Tibial artery (tissue), 4 donors: ENCODE results near the gene TLX1.

ENCODE experiments used
- DNase-seq, 2 donors: peaks; one replicate each; pipeline ENCODE4 v3.0.0-alpha.2; 2019
- H3K27ac ChIP-seq, 2 donors: fragments of 200-600 bp; sonication (generic) in 1 of 2; 1 replicate in 1 of 2; 2 replicates in 1 of 2; pipeline ENCODE4 v1.5.1; 2018 to 2019; ENCODE audit warnings: mild to moderate bottlenecking in 1 of 2
- H3K27me3 ChIP-seq, 2 donors: fragments of 200-600 bp; sonication (generic) in 1 of 2; one replicate each; pipeline versions ENCODE4 v1.5.1 to v1.6.0; 2016 to 2019
- H3K36me3 ChIP-seq, 3 donors: fragments of 200-600 bp; sonication (generic) in 2 of 3; one replicate each; pipeline ENCODE4 v1.5.1; 2016 to 2019; ENCODE audit warnings: mild to moderate bottlenecking in 2 of 3
- H3K4me1 ChIP-seq, 4 donors: fragments of 200-600 bp; sonication (generic) in 2 of 4; 1 replicate in 3 of 4; 2 replicates in 1 of 4; pipeline ENCODE4 v1.5.1; 2016 to 2019
- H3K4me3 ChIP-seq, 2 donors: fragments of 200-600 bp; sonication (generic) in 1 of 2; 1 replicate in 1 of 2; 2 replicates in 1 of 2; pipeline ENCODE4 v1.5.1; 2018 to 2019; ENCODE audit warnings: mild to moderate bottlenecking in 2 of 2
- H3K9me3 ChIP-seq, 3 donors: fragments of 200-600 bp; sonication (generic) in 1 of 3; one replicate each; pipeline ENCODE4 v1.5.1; 2016 to 2019
- CTCF ChIP-seq, 2 experiments: fragments of 200-600 bp in 1 of 2; fragments of 450-650 bp in 1 of 2; IDR thresholded peaks; one replicate each; pipeline ENCODE4 v1.5.1; 2017 to 2019; ENCODE audit warnings: antibody characterized with exemption in 2 of 2, mild to moderate bottlenecking in 1 of 2, moderate library complexity in 1 of 2
- intact Hi-C: fragments of 100-400 bp; cut with DNase I; formaldehyde crosslinking; loops from one replicate; pipeline ENCODE4 v1.15.0; 2023; ENCODE audit warnings: low total_unique reads

Gene TLX1

GRCh38 chr10:101140084-101140949 is 9.2 kb downstream of the TLX1 start:
- intact Hi-C loops, result loop anchor here (2.0 to 5.0 kb wide), 2 partner anchors 46 to 93 kb away; no protein-coding TSS in a partner anchor
- Histone ChIP-seq H3K4me3 (no peak overlapping the region), H3K36me3 (no peaks in the 10 kb centered on the region), H3K4me1 (peaks cover 0 to 24% (median 15%) of the 10 kb centered on the region in 4 donors), H3K27me3 (peaks cover 0 to 98% of the 10 kb centered on the region in 2 donors), H3K27ac (no peak overlapping the region), H3K9me3 (no peaks in the 10 kb centered on the region)
- DNase-seq, result no peak
- TF ChIP-seq CTCF (IDR thresholded peaks at IDR 0.05), result no peak

GRCh38 chr10:101140950-101141615 is 10.0 kb downstream of the TLX1 start:
- Histone ChIP-seq H3K27ac (no peak overlapping the region), H3K4me3 (no peak overlapping the region), H3K4me1 (peaks cover 0 to 28% (median 15%) of the 10 kb centered on the region in 4 donors), H3K9me3 (no peaks in the 10 kb centered on the region), H3K36me3 (no peaks in the 10 kb centered on the region), H3K27me3 (peaks cover 0 to 98% of the 10 kb centered on the region in 2 donors)
- TF ChIP-seq CTCF (IDR thresholded peaks at IDR 0.05), result no peak
- no peak for DNase-seq
- intact Hi-C loops, result loop anchor here (2.0 to 5.0 kb wide), 2 partner anchors 46 to 94 kb away; no protein-coding TSS in a partner anchor

- peaks cover 0 to 98% of the 10 kb centered on the region in 2 donors for H3K27me3 ChIP-seq
- H3K4me3 ChIP-seq, result no peak overlapping the region
- peaks cover 0 to 36% (median 23%) of the 10 kb centered on the region in 4 donors for H3K4me1 ChIP-seq
- no peaks in the 10 kb centered on the region for H3K9me3 ChIP-seq
- peak; percentile 91 to 96 for TF ChIP-seq CTCF (IDR thresholded peaks at IDR 0.05)
- no peak overlapping the region for H3K27ac ChIP-seq
- DNase-seq, result peak; percentile 72 to 85
- intact Hi-C loops, result loop anchor here (2.0 to 5.0 kb wide), 2 partner anchors 47 to 95 kb away; no protein-coding TSS in a partner anchor
- no peaks in the 10 kb centered on the region for H3K36me3 ChIP-seq
Observed at GRCh38 chr10:101141616-101142532, 10.8 kb downstream of the TLX1 start.

DNA sequence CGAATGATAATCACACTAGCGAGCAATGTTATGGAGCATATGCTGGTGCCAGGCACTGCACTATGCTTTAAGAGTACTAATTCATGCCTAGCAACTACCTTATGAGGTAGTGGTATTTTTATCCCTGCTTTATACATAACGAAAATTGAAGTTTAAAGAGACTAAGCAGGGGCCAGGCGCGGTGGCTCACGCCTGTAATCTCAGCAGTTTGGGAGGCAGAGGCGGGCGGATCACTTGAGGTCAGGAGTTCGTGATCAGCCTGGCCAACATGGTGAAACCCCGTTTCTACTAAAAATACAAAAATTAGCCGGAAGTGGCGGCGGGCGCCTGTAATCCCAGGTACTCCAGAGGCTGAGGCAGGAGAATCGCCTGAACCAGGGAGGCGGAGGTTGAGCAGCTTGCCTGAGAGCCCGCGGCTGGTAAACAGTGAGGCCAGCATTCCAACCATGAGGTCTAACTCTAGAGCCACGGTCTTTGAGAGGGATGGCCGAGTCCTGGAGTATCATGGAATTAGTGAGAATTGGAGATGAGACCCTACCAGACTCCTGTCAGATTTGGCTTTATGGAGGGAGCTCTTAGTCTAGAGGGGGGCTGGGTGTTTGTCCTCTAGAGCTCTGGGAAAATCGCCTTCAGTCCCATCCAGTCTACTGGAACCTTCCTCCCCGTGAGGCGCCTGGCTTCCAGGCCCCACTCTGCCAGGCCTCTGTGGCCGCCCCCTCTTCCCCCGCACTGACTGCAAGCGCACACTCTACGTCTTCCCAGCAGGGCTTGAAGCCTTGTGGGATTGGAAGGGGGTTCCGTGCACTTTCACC is 11.6 kb downstream of the TLX1 start:
- no peak for TF ChIP-seq CTCF (IDR thresholded peaks at IDR 0.05)
- Histone ChIP-seq H3K4me1 (peaks cover 0 to 40% (median 24%) of the 10 kb centered on the region in 4 donors), H3K4me3 (no peak overlapping the region), H3K27me3 (peaks cover 0 to 98% of the 10 kb centered on the region in 2 donors), H3K27ac (no peak overlapping the region), H3K36me3 (no peaks in the 10 kb centered on the region), H3K9me3 (no peaks in the 10 kb centered on the region)
- intact Hi-C loops, result loop anchor here (5.0 kb wide), 1 partner anchor 95 kb away; no protein-coding TSS in a partner anchor
- no peak for DNase-seq
